Peyer's patch (tissue), 4 donors: Measurements from ENCODE around the gene SLC35D2.

Experiments used
- POLR2A ChIP-seq, 2 donors: fragments of 450-650 bp; IDR thresholded peaks; one replicate each; pipeline ENCODE4 v1.5.1; 2017; ENCODE audit warnings: antibody characterized with exemption in 2 of 2, mild to moderate bottlenecking in 2 of 2, moderate library complexity in 2 of 2
- TF ChIP-seq, protein P1 (sequence below), 6 experiments: fragments of 450-650 bp in 4 of 6; fragments of 200-600 bp in 2 of 6; sonication (generic) in 1 of 6; IDR thresholded peaks; one replicate each; pipeline ENCODE4 v1.5.1; 2017 to 2019; ENCODE audit warnings: antibody characterized with exemption in 6 of 6, mild to moderate bottlenecking in 3 of 6, moderate library complexity in 1 of 6

DNA sequence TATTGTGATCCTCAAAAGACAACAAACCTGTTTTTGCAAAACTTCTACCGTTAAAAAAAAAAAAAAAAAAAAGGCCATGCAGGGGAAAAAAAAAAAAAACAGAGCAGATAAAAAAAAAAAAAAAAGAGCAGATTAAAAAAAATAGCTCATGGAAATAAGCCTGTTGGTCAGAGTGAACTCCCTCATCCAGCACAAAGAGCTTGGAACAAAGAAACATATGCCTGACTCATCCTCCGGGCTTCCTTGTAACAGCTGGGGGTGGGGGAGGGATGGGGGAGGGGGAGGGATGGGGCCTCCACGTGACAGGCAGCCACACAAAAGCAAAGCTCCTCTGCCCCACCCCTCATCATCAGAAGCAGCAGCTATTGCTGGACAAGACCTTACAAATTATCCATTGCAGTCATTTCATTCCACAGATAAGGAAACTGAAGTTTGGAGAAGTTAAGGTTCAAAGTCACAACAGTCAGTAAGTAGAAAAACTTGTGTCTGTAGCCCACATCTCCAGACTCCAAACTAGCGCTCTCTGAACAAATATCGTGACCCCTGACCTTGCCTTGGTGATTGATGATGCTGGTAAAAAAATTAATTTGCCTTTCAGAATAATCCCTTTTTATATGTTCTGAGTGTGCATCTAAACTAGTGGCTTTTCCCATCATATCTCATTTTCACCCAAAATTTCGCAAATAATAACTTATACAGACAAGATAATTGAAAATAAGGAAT is 38.9 kb downstream of the SLC35D2 start:
- TF ChIP-seq POLR2A (IDR thresholded peaks at IDR 0.05) = no peak
- TF ChIP-seq, protein P1, sequence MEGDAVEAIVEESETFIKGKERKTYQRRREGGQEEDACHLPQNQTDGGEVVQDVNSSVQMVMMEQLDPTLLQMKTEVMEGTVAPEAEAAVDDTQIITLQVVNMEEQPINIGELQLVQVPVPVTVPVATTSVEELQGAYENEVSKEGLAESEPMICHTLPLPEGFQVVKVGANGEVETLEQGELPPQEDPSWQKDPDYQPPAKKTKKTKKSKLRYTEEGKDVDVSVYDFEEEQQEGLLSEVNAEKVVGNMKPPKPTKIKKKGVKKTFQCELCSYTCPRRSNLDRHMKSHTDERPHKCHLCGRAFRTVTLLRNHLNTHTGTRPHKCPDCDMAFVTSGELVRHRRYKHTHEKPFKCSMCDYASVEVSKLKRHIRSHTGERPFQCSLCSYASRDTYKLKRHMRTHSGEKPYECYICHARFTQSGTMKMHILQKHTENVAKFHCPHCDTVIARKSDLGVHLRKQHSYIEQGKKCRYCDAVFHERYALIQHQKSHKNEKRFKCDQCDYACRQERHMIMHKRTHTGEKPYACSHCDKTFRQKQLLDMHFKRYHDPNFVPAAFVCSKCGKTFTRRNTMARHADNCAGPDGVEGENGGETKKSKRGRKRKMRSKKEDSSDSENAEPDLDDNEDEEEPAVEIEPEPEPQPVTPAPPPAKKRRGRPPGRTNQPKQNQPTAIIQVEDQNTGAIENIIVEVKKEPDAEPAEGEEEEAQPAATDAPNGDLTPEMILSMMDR (IDR thresholded peaks at IDR 0.05) = no peak
